ENCODE results near the gene GPSM1.

The GPSM1 gene

GRCh38 chr9:136335296-136336155 lies 8.2 kb downstream of the GPSM1 start:
- no peak overlapping the region for H3K27ac Mint-ChIP-seq

GRCh38 chr9:136336156-136336870 lies 9.0 kb downstream of the GPSM1 start:
- no peaks in the 10 kb centered on the region for H3K4me1 Mint-ChIP-seq (ENCODE audit: low read depth)
- DNase-seq = no peak
- H3K27ac Mint-ChIP-seq = no peak overlapping the region
- no peaks in the 10 kb centered on the region for H3K9me3 Mint-ChIP-seq
- no peak overlapping the region for H3K4me3 Mint-ChIP-seq
- H3K27me3 Mint-ChIP-seq = no peaks in the 10 kb centered on the region
- no peaks in the 10 kb centered on the region for H3K36me3 Mint-ChIP-seq (ENCODE audit: low read depth)

More at GRCh38 chr9:136335296-136336155, 8.2 kb downstream of the GPSM1 start:
- DNase-seq = no peak
- Mint-ChIP-seq H3K4me1 (ENCODE audit: low read depth) (no peaks in the 10 kb centered on the region), H3K27me3 (no peaks in the 10 kb centered on the region), H3K9me3 (no peaks in the 10 kb centered on the region), H3K4me3 (no peak overlapping the region), H3K36me3 (ENCODE audit: low read depth) (no peaks in the 10 kb centered on the region)

GRCh38 chr9:136336881-136337280 lies 9.5 kb downstream of the GPSM1 start:
- Mint-ChIP-seq H3K27ac (no peak overlapping the region), H3K36me3 (ENCODE audit: low read depth) (no peaks in the 10 kb centered on the region), H3K9me3 (no peaks in the 10 kb centered on the region), H3K27me3 (no peaks in the 10 kb centered on the region), H3K4me1 (ENCODE audit: low read depth) (no peaks in the 10 kb centered on the region), H3K4me3 (no peak overlapping the region)
- DNase-seq = no peak

- DNase-seq = no peak
- H3K27me3 Mint-ChIP-seq = no peaks in the 10 kb centered on the region
- no peaks in the 10 kb centered on the region for H3K4me1 Mint-ChIP-seq (ENCODE audit: low read depth)
- no peaks in the 10 kb centered on the region for H3K9me3 Mint-ChIP-seq
- H3K4me3 Mint-ChIP-seq = no peak overlapping the region
- no peak overlapping the region for H3K27ac Mint-ChIP-seq
- H3K36me3 Mint-ChIP-seq (ENCODE audit: low read depth) = no peaks in the 10 kb centered on the region
Observed at GRCh38 chr9:136337416-136338395, 10.4 kb downstream of the GPSM1 start.

- no peak for DNase-seq
- H3K4me3 Mint-ChIP-seq = no peak overlapping the region
- H3K36me3 Mint-ChIP-seq (ENCODE audit: low read depth) = no peaks in the 10 kb centered on the region
- H3K4me1 Mint-ChIP-seq (ENCODE audit: low read depth) = no peaks in the 10 kb centered on the region
- no peaks in the 10 kb centered on the region for H3K27me3 Mint-ChIP-seq
- no peaks in the 10 kb centered on the region for H3K9me3 Mint-ChIP-seq
- no peak overlapping the region for H3K27ac Mint-ChIP-seq
Observed at GRCh38 chr9:136338511-136338910, 11.2 kb downstream of the GPSM1 start.

- Mint-ChIP-seq H3K9me3 (no peaks in the 10 kb centered on the region), H3K4me1 (ENCODE audit: low read depth) (no peaks in the 10 kb centered on the region), H3K4me3 (no peak overlapping the region), H3K36me3 (ENCODE audit: low read depth) (no peaks in the 10 kb centered on the region), H3K27ac (no peak overlapping the region), H3K27me3 (no peaks in the 10 kb centered on the region)
- no peak for DNase-seq
Observed at GRCh38 chr9:136339173-136339957, 12.0 kb downstream of the GPSM1 start.

GRCh38 chr9:136339958-136340310 lies 12.6 kb downstream of the GPSM1 start:
- Mint-ChIP-seq H3K27me3 (no peaks in the 10 kb centered on the region), H3K36me3 (ENCODE audit: low read depth) (no peaks in the 10 kb centered on the region), H3K27ac (no peak overlapping the region), H3K4me1 (ENCODE audit: low read depth) (no peaks in the 10 kb centered on the region), H3K4me3 (no peak overlapping the region), H3K9me3 (no peaks in the 10 kb centered on the region)
- DNase-seq = no peak

GRCh38 chr9:136340356-136341041 lies 13.2 kb downstream of the GPSM1 start:
- DNase-seq = no peak
- Mint-ChIP-seq H3K36me3 (ENCODE audit: low read depth) (no peaks in the 10 kb centered on the region), H3K9me3 (no peaks in the 10 kb centered on the region), H3K4me3 (no peak overlapping the region), H3K4me1 (ENCODE audit: low read depth) (no peaks in the 10 kb centered on the region), H3K27me3 (no peaks in the 10 kb centered on the region), H3K27ac (no peak overlapping the region)

GRCh38 chr9:136341042-136341655 lies 13.8 kb downstream of the GPSM1 start:
- Mint-ChIP-seq H3K4me1 (ENCODE audit: low read depth) (no peaks in the 10 kb centered on the region), H3K27ac (no peak overlapping the region), H3K9me3 (no peaks in the 10 kb centered on the region), H3K27me3 (no peaks in the 10 kb centered on the region), H3K4me3 (no peak overlapping the region), H3K36me3 (ENCODE audit: low read depth) (no peaks in the 10 kb centered on the region)
- no peak for DNase-seq

- Mint-ChIP-seq H3K27me3 (no peaks in the 10 kb centered on the region), H3K4me3 (no peak overlapping the region), H3K36me3 (ENCODE audit: low read depth) (no peaks in the 10 kb centered on the region), H3K4me1 (ENCODE audit: low read depth) (no peaks in the 10 kb centered on the region), H3K9me3 (no peaks in the 10 kb centered on the region), H3K27ac (no peak overlapping the region)
- no peak for DNase-seq
Observed at GRCh38 chr9:136341769-136342168, 14.4 kb downstream of the GPSM1 start.

- Mint-ChIP-seq H3K4me1 (ENCODE audit: low read depth) (no peaks in the 10 kb centered on the region), H3K9me3 (no peaks in the 10 kb centered on the region), H3K27me3 (no peaks in the 10 kb centered on the region), H3K36me3 (ENCODE audit: low read depth) (no peaks in the 10 kb centered on the region), H3K27ac (no peak overlapping the region), H3K4me3 (no peak overlapping the region)
- DNase-seq = peak; percentile 79
Observed at GRCh38 chr9:136342181-136343120, 15.1 kb downstream of the GPSM1 start.

- no peaks in the 10 kb centered on the region for H3K27me3 Mint-ChIP-seq
- no peaks in the 10 kb centered on the region for H3K36me3 Mint-ChIP-seq (ENCODE audit: low read depth)
- no peak for DNase-seq
- no peak overlapping the region for H3K4me3 Mint-ChIP-seq
- no peaks in the 10 kb centered on the region for H3K9me3 Mint-ChIP-seq
- no peaks in the 10 kb centered on the region for H3K4me1 Mint-ChIP-seq (ENCODE audit: low read depth)
- no peak overlapping the region for H3K27ac Mint-ChIP-seq
Observed at GRCh38 chr9:136343121-136343883, 16.0 kb downstream of the GPSM1 start.

All from activated T-cell treated with anti-CD3 and anti-CD28 coated beads, Interleukin-2, amount 50 U/mL, for 24 hours (primary cell).